HG03280 (cell line): ENCODE results near the gene LRRC45.

ENCODE experiments used
- ATAC-seq: cut with Tn5 transposase; IDR thresholded peaks from one replicate; pipeline ENCODE4 v1.9.1; 2021; ENCODE audit warnings: mild to moderate bottlenecking, moderate library complexity; ENCODE audit not compliant: unreplicated experiment

The LRRC45 gene

GRCh38 chr17:82018152-82018988 lies 4.7 kb upstream of the LRRC45 start:
- ATAC-seq, result no peak

- ATAC-seq, result no peak
Observed at GRCh38 chr17:82018989-82019689, 4.0 kb upstream of the LRRC45 start.

- no peak for ATAC-seq
Observed at GRCh38 chr17:82019690-82020571, 3.2 kb upstream of the LRRC45 start.

DNA sequence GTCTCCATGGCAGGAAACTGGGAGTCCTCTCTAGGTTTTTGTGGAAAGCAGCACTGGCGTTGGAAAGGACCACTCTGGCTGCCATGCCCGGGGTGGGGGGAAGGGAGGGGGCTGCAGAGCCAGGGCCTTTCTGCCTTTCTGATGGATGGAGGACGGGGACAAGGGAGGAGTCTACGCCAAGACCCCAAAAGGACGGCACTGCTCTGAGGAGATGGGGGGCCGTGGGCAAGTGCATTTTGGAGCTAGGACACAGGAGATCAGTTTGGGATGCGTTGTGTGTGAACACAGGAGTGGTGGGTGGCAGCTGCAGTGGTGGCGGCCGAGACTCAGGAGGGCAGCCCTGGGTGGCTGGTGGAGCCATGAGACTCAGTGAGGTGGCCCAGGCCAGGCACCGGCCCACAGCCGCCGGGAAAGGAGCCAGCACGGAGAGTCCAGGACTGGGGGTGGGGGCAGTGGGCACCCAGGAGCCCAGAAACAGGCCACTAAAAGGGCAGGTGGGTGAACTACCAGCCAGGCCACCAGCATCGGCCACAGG lies 2.5 kb upstream of the LRRC45 start:
- no peak for ATAC-seq

GRCh38 chr17:82021107-82021899 lies 1.8 kb upstream of the LRRC45 start:
- no peak for ATAC-seq

DNA sequence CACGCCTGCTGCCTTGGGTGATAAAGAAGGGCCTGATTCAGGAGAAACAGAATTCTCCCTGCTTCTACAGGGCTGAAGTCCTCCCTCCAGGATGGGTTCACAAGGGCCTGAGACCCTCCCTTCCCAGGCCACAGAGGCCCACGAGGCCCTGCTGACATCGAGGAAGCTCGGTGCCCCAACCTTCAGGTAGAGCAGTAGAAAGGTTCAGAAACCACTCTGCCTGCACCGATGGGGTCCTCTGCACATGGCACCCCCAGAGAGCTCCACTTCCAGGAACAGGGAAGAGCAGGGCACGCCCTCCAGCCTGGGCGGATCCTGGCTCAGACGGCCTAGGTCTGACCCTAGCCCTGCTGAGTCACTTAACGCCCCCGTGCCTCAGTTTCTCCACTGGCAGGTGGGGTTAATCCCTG lies 1.2 kb upstream of the LRRC45 start:
- no peak for ATAC-seq

DNA sequence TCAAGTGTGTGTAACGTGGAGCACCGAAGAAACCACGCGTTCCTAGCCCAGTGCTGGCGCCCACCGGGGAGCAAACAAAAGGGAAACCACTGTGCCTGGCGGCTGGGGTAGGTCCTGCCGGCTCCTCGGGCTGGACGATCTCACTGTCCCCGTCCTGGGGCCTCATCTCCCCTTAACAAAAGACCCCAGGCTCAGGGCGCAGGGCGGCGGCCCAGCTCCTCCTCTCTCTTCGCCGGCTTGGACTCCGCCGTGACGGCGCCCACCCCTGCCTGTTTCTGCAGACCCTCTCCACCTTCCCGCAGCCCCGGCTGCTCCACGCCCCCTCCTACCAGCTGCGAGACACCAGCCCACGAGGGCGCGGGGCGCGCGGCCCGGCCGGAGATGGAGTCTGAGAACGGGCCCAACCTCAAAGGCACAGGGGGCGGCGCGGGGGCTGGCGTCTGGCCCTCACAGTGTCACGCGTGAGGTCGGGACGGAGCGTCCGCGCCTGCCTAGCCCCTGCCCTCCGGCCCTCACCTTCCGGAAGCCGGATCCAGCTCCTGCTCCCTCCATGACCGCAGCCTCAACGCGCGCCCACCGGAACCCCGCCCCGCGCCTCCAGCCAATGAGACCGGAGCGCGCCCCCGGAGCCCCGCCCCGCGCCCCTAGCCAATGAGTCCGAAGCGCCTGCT lies 660 bp upstream of the LRRC45 start, which contains the start of gene CENPX:
Gene CENPX (minus strand): TSS at position 569 of the 671 bp plus-strand sequence. CDS start 17 bp downstream, at position 552.
- ATAC-seq, result peak; percentile 5

DNA sequence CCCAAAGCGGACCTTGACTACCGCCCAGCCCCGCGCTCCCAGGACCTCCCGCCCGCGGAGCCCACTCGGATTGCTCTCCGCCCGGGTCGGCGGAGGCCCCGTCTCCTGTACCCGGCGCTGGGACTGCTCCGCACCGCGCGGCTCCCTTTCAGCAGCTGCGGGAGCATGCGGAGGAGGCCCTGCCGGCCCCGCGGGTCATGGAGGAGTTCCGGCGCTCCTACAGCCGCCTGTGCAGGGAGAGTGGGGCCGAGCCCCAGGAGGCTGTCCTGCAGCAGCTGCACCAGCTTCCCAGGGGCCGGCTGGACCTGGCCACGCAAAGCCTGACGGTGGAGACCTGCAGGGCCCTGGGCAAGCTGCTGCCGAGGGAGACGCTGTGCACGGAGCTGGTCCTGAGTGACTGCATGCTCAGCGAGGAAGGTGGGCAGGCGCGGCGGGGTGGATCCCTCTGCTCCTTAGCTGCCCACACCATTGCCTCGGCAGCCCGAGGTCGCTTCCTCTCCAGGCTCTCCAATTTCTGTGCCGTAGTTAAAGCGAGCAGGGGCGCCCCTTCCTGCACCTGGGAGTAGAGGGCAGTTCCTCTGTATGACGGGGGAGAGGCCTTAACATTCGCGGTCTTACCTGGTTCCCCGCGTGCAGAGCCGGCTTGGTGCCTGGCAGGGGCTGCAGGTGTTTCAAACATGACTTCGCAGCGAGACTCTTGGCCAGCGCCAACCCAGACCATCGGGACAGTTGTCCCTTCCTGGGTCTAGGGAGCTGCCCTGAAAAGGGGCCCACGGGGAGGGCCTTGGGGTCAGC lies 539 bp downstream of the LRRC45 start:
- ATAC-seq, result peak; percentile 7

- ATAC-seq, result no peak
Observed at GRCh38 chr17:82024859-82025258, 1.8 kb downstream of the LRRC45 start.

DNA sequence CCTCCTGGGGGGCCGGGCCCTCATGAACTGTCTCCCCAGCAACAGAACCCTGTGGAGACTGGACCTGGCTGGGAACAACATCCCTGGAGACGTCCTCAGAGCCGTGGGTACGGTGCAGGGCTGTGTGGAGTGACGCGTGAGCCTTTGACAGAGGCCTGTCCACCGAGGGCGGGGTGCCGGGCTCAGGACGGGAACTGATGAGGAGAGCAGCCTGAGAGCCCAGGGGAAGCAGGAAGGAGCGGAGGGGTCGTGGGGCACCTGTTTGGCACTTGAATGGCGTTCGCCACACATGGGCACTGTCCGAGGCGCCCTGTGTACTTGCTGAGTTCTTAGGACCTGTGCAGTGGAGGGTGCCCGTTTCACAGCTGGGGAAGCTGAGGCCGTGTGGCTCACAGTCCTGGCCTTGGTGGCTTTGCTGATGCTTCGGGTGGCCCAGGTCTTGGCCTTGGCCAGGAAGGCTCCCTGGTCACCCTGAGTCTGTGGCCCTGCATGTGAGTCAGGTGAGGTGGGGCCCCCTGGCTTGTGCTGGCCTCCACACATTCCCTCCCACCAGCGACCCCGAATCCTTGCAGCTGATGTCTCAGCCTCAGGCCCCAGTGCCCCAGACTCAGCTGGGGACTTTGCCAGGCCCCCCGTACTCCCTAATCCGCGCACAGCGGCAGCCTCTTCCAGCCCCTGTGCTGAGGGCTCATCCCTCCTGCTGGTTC lies 2.4 kb downstream of the LRRC45 start:
- no peak for ATAC-seq

DNA sequence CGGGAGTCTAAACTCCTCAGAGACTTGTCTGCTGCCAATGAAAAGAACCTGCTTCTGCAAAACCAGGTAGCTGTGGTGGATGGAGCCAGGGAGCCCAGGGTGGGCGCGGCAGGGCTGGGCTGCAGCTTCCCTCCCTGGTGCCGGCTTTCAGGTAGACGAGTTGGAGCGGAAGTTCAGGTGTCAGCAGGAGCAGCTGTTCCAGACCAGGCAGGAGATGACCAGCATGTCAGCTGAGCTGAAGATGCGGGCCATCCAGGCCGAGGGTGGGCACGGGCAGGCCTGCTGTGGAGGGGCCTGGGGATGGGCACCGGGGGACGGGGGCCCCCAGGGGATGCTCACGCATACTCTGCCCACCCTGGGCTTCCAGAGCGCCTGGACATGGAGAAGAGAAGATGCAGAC lies 5.1 kb downstream of the LRRC45 start:
- no peak for ATAC-seq

- ATAC-seq, result no peak
Observed at GRCh38 chr17:82028966-82029365, 5.9 kb downstream of the LRRC45 start.

DNA sequence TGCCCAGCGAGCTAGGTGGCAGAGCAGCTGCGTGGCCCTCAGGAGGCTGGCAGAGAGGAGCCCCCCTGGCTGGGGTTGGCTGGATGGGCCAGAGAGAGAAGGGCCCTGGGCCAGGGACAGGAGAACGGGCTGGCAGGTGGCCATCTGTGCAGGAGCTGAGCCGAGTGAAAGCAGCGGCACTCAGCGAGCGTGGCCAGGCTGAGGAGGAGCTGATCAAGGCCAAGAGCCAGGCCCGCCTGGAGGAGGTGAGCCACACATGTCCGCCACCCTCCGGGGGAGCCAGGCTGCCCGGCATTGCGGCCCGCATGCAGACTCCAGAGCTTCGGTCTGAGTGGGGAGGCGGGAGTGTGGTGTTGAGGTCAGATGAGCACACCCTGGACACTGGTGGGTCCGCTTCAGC lies 6.3 kb downstream of the LRRC45 start:
- ATAC-seq, result no peak

DNA sequence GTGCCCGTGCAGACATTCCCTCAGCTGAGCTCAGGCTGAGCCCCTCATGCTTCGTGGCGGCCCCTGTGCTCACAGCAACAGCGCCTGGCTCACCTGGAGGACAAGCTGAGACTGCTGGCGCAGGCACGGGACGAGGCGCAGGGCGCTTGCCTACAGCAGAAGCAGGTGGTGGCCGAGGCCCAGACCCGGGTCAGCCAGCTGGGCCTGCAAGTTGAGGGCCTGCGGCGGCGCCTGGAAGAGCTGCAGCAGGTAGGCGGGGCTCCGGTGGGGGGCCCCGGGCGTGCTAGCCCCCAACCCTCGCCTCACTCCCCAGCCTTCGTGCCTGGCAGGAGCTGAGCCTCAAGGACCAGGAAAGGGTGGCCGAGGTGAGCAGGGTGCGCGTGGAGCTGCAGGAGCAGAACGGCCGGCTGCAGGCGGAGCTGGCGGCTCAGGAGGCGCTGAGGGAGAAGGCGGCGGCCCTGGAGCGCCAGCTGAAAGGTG lies 6.9 kb downstream of the LRRC45 start:
- no peak for ATAC-seq

GRCh38 chr17:82030470-82031302 lies 7.6 kb downstream of the LRRC45 start:
- ATAC-seq, result peak; percentile 43

DNA sequence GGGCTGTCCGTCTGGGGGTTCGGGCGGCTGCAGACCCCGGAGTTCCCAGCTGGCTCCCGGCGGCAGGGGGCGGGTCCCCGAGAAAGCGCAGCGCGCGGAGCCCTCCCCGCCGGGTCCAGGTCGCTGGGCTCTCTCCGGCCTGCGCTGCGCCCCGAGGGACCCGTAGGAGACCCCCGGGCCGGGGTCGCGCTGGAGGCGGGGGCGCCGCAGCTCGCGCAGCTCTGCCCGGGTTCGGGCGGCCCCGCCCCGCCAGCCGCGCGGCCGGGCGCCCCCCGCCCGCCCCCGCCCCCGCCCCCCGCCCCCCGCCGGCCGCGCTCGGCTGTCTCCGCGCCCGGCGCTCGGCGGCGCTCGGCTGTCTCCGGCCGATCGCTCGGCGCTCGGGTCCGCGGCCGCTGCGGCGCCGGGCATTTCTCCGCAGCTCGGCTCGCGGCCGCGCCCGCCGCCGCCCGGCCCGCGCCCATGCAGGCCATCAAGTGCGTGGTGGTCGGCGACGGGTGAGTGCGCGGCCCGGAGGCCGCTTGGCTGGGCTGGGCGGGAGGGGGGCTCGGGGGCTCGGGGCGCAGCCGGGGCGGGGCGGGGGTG lies 8.3 kb downstream of the LRRC45 start, which contains the start of gene RAC3:
Gene RAC3 (plus strand): TSS at position 376 of the 582 bp plus-strand sequence. CDS start 84 bp downstream, at position 460.
- no peak for ATAC-seq
